Bronchial epithelial cell (primary cell): ENCODE data around the gene UTF1. TPM values are rescaled to one million over a fixed set of nuclear protein-coding genes. Genes with fewer than 3 reads are reported as not detected.

Experiments used
- DNase-seq: peaks from one replicate; pipeline ENCODE4 v3.0.0-alpha.2; 2010; ENCODE audit warnings: low read depth
- FAIRE-seq: peaks from 2 replicates; lab custom pipeline; 2011; peaks lifted over from hg19 to GRCh38; lab: Jason Lieb, UNC
- H3K27me3 ChIP-seq: 2 replicates; pipeline ENCODE4 v1.5.1; 2011; ENCODE audit warnings: low read length; ENCODE audit not compliant: control insufficient read depth, insufficient read depth
- H3K36me3 ChIP-seq: 2 replicates; pipeline ENCODE4 v1.5.1; 2011; ENCODE audit warnings: low read length; ENCODE audit not compliant: control insufficient read depth, insufficient read depth
- H3K4me3 ChIP-seq: 2 replicates; pipeline ENCODE4 v1.5.1; 2011; ENCODE audit warnings: mild to moderate bottlenecking, low read depth, low read length, control low read depth
- CTCF ChIP-seq: IDR thresholded peaks from 2 replicates; pipeline ENCODE4 v1.5.1; 2011; ENCODE audit warnings: mild to moderate bottlenecking, moderate library complexity, low read length, control low read depth, inconsistent platforms; ENCODE audit not compliant: insufficient read depth, severe bottlenecking
- total RNA-seq: library from RNA; depleted of rRNA; stranded (reverse); fragments of >200 nt; gene quantifications from 2 replicates; pipeline ENCODE4 v1.2.1, GENCODE V29; 2014

The UTF1 gene
- total RNA-seq, 1 donor from 2014 or later: not detected

GRCh38 chr10:133235265-133235855 is 5.3 kb downstream of the UTF1 start:
- peaks cover 39% of the 10 kb centered on the region for H3K27me3 ChIP-seq
- no peak overlapping the region for H3K4me3 ChIP-seq
- FAIRE-seq: no peak

GRCh38 chr10:133235932-133236331 is 5.9 kb downstream of the UTF1 start:
- DNase-seq: no peak
- Histone ChIP-seq H3K4me3 (no peak overlapping the region), H3K36me3 (no peaks in the 10 kb centered on the region), H3K27me3 (peaks cover 42% of the 10 kb centered on the region)
- FAIRE-seq: no peak
- no peak for TF ChIP-seq CTCF

More at GRCh38 chr10:133235265-133235855, 5.3 kb downstream of the UTF1 start:
- DNase-seq: no peak
- TF ChIP-seq CTCF: no peak
- no peaks in the 10 kb centered on the region for H3K36me3 ChIP-seq

- FAIRE-seq: no peak
Measured at GRCh38 chr10:133236401-133237240, 6.6 kb downstream of the UTF1 start.

GRCh38 chr10:133237241-133237587 is 7.2 kb downstream of the UTF1 start:
- TF ChIP-seq CTCF: no peak
- H3K36me3 ChIP-seq: no peaks in the 10 kb centered on the region
- DNase-seq (no peak), FAIRE-seq (no peak)
- peaks cover 39% of the 10 kb centered on the region for H3K27me3 ChIP-seq
- no peak overlapping the region for H3K4me3 ChIP-seq

More at GRCh38 chr10:133236401-133237240, 6.6 kb downstream of the UTF1 start:
- H3K4me3 ChIP-seq: no peak overlapping the region
- no peak for TF ChIP-seq CTCF
- no peak for DNase-seq
- peaks cover 42% of the 10 kb centered on the region for H3K27me3 ChIP-seq
- no peaks in the 10 kb centered on the region for H3K36me3 ChIP-seq

GRCh38 chr10:133237588-133238465 is 7.8 kb downstream of the UTF1 start, which contains the start of gene VENTX:
Gene VENTX (plus strand): TSS chr10:133237855. CDS start chr10:133237915, 60 bp downstream.
- DNase-seq: no peak
- H3K36me3 ChIP-seq: no peaks in the 10 kb centered on the region
- no peak within 1 kb of the TSS for H3K4me3 ChIP-seq
- FAIRE-seq: no peak
- TF ChIP-seq CTCF: no peak
- peaks cover 36% of the 10 kb centered on the region for H3K27me3 ChIP-seq
